HepG2 (cell line): ENCODE measurements around the gene ZCCHC10. TPM values are rescaled to one million over a fixed set of nuclear protein-coding genes. Genes with fewer than 3 reads are reported as not detected.

Experiments used
- ATAC-seq: fragments of 200-7000 bp; cut with Tn5 transposase; 3 replicates; pipeline ENCODE4 v1.9.1; 2020; ENCODE audit warnings: mild to moderate bottlenecking, moderate library complexity
- BruUV-seq: library from RNA; stranded (reverse); fragments of 400-500 nt; replicated peaks from 2 replicates; lab custom pipeline; 2021; lab: Mats Ljungman, UMichigan
- CTCF ChIA-PET: fragments of 300-600 bp; formaldehyde crosslinking; extraction: SDS; loops from one replicate; lab custom pipeline; 2021; ENCODE audit warnings: low total read pairs, inconsistent platforms, low intra/inter-chr PET ratio; lab: Yijun Ruan, JAX
- POLR2A ChIA-PET: fragments of 350-600 bp; sonication (Branson Sonifier 250); formaldehyde crosslinking; loops from one replicate; lab custom pipeline; 2020; ENCODE audit warnings: antibody characterized with exemption, inconsistent platforms; lab: Yijun Ruan, JAX
- DNase-seq: peaks from one replicate; pipeline ENCODE4 v3.0.0-alpha.2; 2015; ENCODE audit warnings: low spot score
- FAIRE-seq: peaks from 3 replicates; lab custom pipeline; 2011; peaks lifted over from hg19 to GRCh38; lab: Jason Lieb, UNC
- H2AFZ ChIP-seq: one replicate; pipeline ENCODE4 v1.6.1; 2011; ENCODE audit warnings: low read length, inconsistent platforms
- H3K27ac ChIP-seq: fragments of 300-600 bp; 3 replicates; pipeline ENCODE4 v1.8.0; 2011; ENCODE audit warnings: mixed run types, mild to moderate bottlenecking, mixed read lengths, low read length, inconsistent platforms; ENCODE audit not compliant: insufficient read depth; ENCODE audit errors: extremely low read length
- H3K27me3 ChIP-seq, 2 experiments: fragments of 200-600 bp in 1 of 2; 2 replicates in 1 of 2; 3 replicates in 1 of 2; pipeline versions ENCODE4 v1.6.0 to v1.8.0; 2011; ENCODE audit warnings: low read length in 2 of 2, mild to moderate bottlenecking in 2 of 2, moderate library complexity in 2 of 2, inconsistent platforms in 1 of 2; ENCODE audit not compliant: insufficient read depth in 2 of 2, control insufficient read depth in 1 of 2
- H3K36me3 ChIP-seq, 2 experiments: fragments of 200-600 bp in 1 of 2; replicated peaks in 1 of 2; 2 replicates in 1 of 2; 3 replicates in 1 of 2; pipeline versions ENCODE4 v1.5.1 to v1.8.0; 2011; ENCODE audit warnings: low read length in 2 of 2, inconsistent platforms in 1 of 2; ENCODE audit not compliant: insufficient read depth in 2 of 2, control insufficient read depth in 1 of 2
- H3K4me1 ChIP-seq: 2 replicates; pipeline ENCODE4 v1.5.1; 2012; ENCODE audit warnings: low read length, inconsistent platforms; ENCODE audit not compliant: insufficient read depth
- H3K4me2 ChIP-seq: 2 replicates; pipeline ENCODE4 v1.6.0; 2011; ENCODE audit warnings: low read depth, low read length, inconsistent platforms
- H3K4me3 ChIP-seq, 3 experiments: fragments of 200-600 bp in 1 of 3; sonication (generic), shearing (Covaris generic) in 1 of 3; replicated peaks in 1 of 3; 2 replicates each; pipeline ENCODE4 v1.5.1; 2011 to 2016; ENCODE audit warnings: low read length in 3 of 3, inconsistent platforms in 2 of 3, low read depth in 2 of 3, mild to moderate bottlenecking in 2 of 3, control low read depth in 1 of 3, mixed read lengths in 1 of 3; ENCODE audit not compliant: insufficient read depth in 1 of 3
- H3K79me2 ChIP-seq: one replicate; pipeline ENCODE4 v1.6.1; 2011; ENCODE audit warnings: low read length, inconsistent platforms; ENCODE audit not compliant: insufficient read depth
- H3K9ac ChIP-seq: 2 replicates; pipeline ENCODE4 v1.6.0; 2011; ENCODE audit warnings: mild to moderate bottlenecking, low read depth, low read length, inconsistent platforms; ENCODE audit not compliant: insufficient read depth
- H3K9me3 ChIP-seq: 2 replicates; pipeline ENCODE4 v1.5.1; 2012; ENCODE audit warnings: mild to moderate bottlenecking, low read length
- H4K20me1 ChIP-seq: 2 replicates; pipeline ENCODE4 v1.6.0; 2011; ENCODE audit warnings: inconsistent platforms, mild to moderate bottlenecking, low read length, moderate library complexity; ENCODE audit not compliant: insufficient read depth
- ATF1 ChIP-seq: IDR thresholded peaks from 2 replicates; pipeline ENCODE4 v1.6.1; 2016; ENCODE audit warnings: mild to moderate bottlenecking, control low read depth
- ATF5 ChIP-seq: sonication (generic); formaldehyde crosslinking; IDR thresholded peaks from 2 replicates; pipeline ENCODE4 v1.4.0; 2020; ENCODE audit warnings: mild to moderate bottlenecking, low read depth, missing genetic modification reagents
- ATRX ChIP-seq: sonication (generic); formaldehyde crosslinking; IDR thresholded peaks from 2 replicates; pipeline ENCODE4 v1.4.0; 2020; ENCODE audit warnings: missing genetic modification reagents, borderline replicate concordance
- DNMT3B ChIP-seq: conservative IDR thresholded peaks from 2 replicates; pipeline ENCODE4 v1.6.1; 2016; ENCODE audit warnings: missing biosample characterization, control low read depth
- EEA1 ChIP-seq: sonication (generic); formaldehyde crosslinking; IDR thresholded peaks from 2 replicates; pipeline ENCODE4 v1.5.1; 2020; ENCODE audit warnings: mild to moderate bottlenecking, missing genetic modification reagents, borderline replicate concordance
- NFYB ChIP-seq: sonication (generic); formaldehyde crosslinking; IDR thresholded peaks from 2 replicates; pipeline ENCODE4 v1.4.0; 2020; ENCODE audit warnings: missing genetic modification reagents
- NR1H2 ChIP-seq: sonication (generic); formaldehyde crosslinking; IDR thresholded peaks from 2 replicates; pipeline ENCODE4 v1.8.1; 2022; ENCODE audit warnings: low read depth, missing genetic modification reagents, borderline replicate concordance
- PAF1 ChIP-seq: IDR thresholded peaks from 2 replicates; pipeline ENCODE4 v1.6.1; 2016; ENCODE audit warnings: missing genetic modification reagents, missing compliant biosample characterization
- PHF20 ChIP-seq: sonication (generic); formaldehyde crosslinking; IDR thresholded peaks from 2 replicates; pipeline ENCODE4 v1.5.0; 2020; ENCODE audit warnings: mild to moderate bottlenecking, missing genetic modification reagents
- RBM22 ChIP-seq: fragments of 200-400 bp; formaldehyde crosslinking; optimal IDR thresholded peaks from 2 replicates; pipeline ENCODE3; 2017; ENCODE audit warnings: mild to moderate bottlenecking, low read length, moderate library complexity
- RCOR2 ChIP-seq: IDR thresholded peaks from 2 replicates; pipeline ENCODE4 v1.6.1; 2016; ENCODE audit warnings: missing biosample characterization, missing genetic modification reagents
- SIX4 ChIP-seq: sonication (generic); formaldehyde crosslinking; IDR thresholded peaks from 2 replicates; pipeline ENCODE4 v1.4.0; 2020; ENCODE audit warnings: missing genetic modification reagents
- ZBTB8A ChIP-seq: sonication (generic); formaldehyde crosslinking; IDR thresholded peaks from 2 replicates; pipeline ENCODE4 v1.4.0; 2020; ENCODE audit warnings: mild to moderate bottlenecking, low read depth, missing genetic modification reagents, borderline replicate concordance
- ZFP82 ChIP-seq: sonication (generic); formaldehyde crosslinking; IDR thresholded peaks from 2 replicates; pipeline ENCODE4 v1.5.1; 2020; ENCODE audit warnings: mild to moderate bottlenecking, missing genetic modification reagents, borderline replicate concordance
- ZNF543 ChIP-seq: sonication (generic); formaldehyde crosslinking; IDR thresholded peaks from 2 replicates; pipeline ENCODE4 v1.4.0; 2020; ENCODE audit warnings: mild to moderate bottlenecking, missing genetic modification reagents
- ZNF629 ChIP-seq: sonication (generic); formaldehyde crosslinking; conservative IDR thresholded peaks from 2 replicates; pipeline ENCODE4 v1.5.0; 2020; ENCODE audit warnings: missing genetic modification reagents
- ZNF75D ChIP-seq: sonication (generic); formaldehyde crosslinking; IDR thresholded peaks from 2 replicates; pipeline ENCODE4 v1.8.1; 2023; ENCODE audit warnings: missing genetic modification reagents, mild to moderate bottlenecking, borderline replicate concordance
- ZNF792 ChIP-seq: IDR thresholded peaks from 2 replicates; pipeline ENCODE4 v1.6.1; 2016
- WGBS: methylation state at CpG from one replicate; pipeline ENCODE4 v1.1.6; 2017; ENCODE audit warnings: low lambda C conversion rate; 5-methylcytosine and 5-hydroxymethylcytosine counted together
- in situ Hi-C: cut with HindIII; loops from 2 replicates; pipeline ENCODE4 v1.10.0; 2017; ENCODE audit warnings: low pct_unique_long_range_greater_than_20kb; ENCODE audit not compliant: extremely low pct_ligation_motif_present
- intact Hi-C: fragments of 100-400 bp; cut with micrococcal nuclease; formaldehyde crosslinking; loops from one replicate; pipeline ENCODE4 v1.10.0; 2022; ENCODE audit not compliant: unreplicated experiment
- polyA plus RNA-seq, 8 experiments: library from polyadenylated mRNA; depleted of rRNA in 3 of 8; stranded (reverse) in 7 of 8; unstranded in 1 of 8; fragments of >200 nt; fragmentation: Illumina TruSeq in 4 of 8; extraction: Trizol in 4 of 8; gene quantifications; 2 replicates each; pipeline versions ENCODE4 v1.2.1 to v1.2.3, GENCODE V29; 2011 to 2016; ENCODE audit warnings: low read depth in 4 of 8, missing spikeins in 1 of 8, mixed read lengths in 1 of 8; ENCODE audit not compliant: insufficient read depth in 1 of 8
- total RNA-seq, 5 experiments: library from RNA; depleted of rRNA; stranded (reverse); fragments of >200 nt; fragmentation: Illumina TruSeq; extraction: Trizol; gene quantifications; 2 replicates each; pipeline ENCODE4 v1.2.3, GENCODE V29; 2016; ENCODE audit warnings: low read depth in 1 of 5
- TF ChIP-seq, protein P1 (sequence below): sonication (generic); formaldehyde crosslinking; IDR thresholded peaks from 2 replicates; pipeline ENCODE4 v1.4.0; 2020; ENCODE audit warnings: mild to moderate bottlenecking, missing genetic modification reagents

ZCCHC10 gene
- total and polyA plus RNA-seq, 2 of the 13 experiments (the other 11 are each of a cell fraction or from before 2014, with no cell fraction given) = 40.7 to 48.2 TPM

DNA sequence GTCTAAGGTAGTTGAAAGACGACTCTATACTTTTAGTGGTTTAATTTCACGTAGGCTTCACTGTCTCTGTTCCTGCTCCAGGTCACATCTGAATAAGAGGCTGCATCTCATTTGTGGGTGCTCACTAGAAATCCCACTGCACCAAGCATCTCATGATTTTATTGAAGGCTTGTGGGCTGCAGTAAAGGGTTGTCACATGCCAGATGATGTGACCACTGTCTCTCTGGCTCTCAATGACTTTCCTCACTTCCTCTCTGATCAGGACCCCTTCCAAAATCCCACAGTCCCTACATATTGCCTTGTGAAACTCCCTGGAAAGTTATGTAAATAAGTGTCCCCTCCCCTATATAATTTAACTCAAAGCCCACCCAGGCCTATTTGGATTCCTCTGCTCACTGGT lies 8.9 kb upstream of the ZCCHC10 start:
- intact Hi-C loops (no loop called here), in situ Hi-C loops (no loop called here)
- TF ChIP-seq ZNF792 (CRISPR knock-in tag) (no peak), NR1H2 (CRISPR knock-in tag) (no peak), PHF20 (CRISPR knock-in tag) (no peak), ZNF75D (CRISPR knock-in tag) (no peak), ZNF543 (CRISPR knock-in tag) (no peak)
- no peak for ATAC-seq
- no peak overlapping the region for H3K27ac ChIP-seq
- DNase-seq = no peak
- 81% methylated on average over 2 of the region's 2 CpGs for WGBS
- no peaks in the 10 kb centered on the region for H3K79me2 ChIP-seq
- H3K9ac ChIP-seq = no peak overlapping the region
- no TSS peak for BruUV-seq
- H4K20me1 ChIP-seq = no peaks in the 10 kb centered on the region
- H3K9me3 ChIP-seq = no peaks in the 10 kb centered on the region
- no peak overlapping the region for H3K4me2 ChIP-seq
- H3K4me1 ChIP-seq = peaks cover 68% of the 10 kb centered on the region
- no peak for FAIRE-seq
- POLR2A ChIA-PET = interaction anchor here (0.9 to 1.9 kb wide), 2 partner anchors 16 to 17 kb away, joined by 3 to 15 read pairs; partner anchors contain the start of gene HSPA4
- no peak overlapping the region for H2AFZ ChIP-seq
- no peaks in the 10 kb centered on the region for H3K27me3 ChIP-seq
- H3K4me3 ChIP-seq = no peak overlapping the region
- H3K36me3 ChIP-seq = no peaks in the 10 kb centered on the region
- CTCF ChIA-PET = no interaction called here

GRCh38 chr5:133034064-133034463 lies 7.7 kb upstream of the ZCCHC10 start:
- Histone ChIP-seq H3K36me3 (no peaks in the 10 kb centered on the region), H3K27me3 (no peaks in the 10 kb centered on the region), H4K20me1 (no peaks in the 10 kb centered on the region), H3K9me3 (no peaks in the 10 kb centered on the region), H3K79me2 (no peaks in the 10 kb centered on the region), H3K9ac (no peak overlapping the region), H3K4me1 (peaks cover 78% of the 10 kb centered on the region), H3K4me3 (no peak overlapping the region), H2AFZ (no peak overlapping the region), H3K27ac (no peak overlapping the region), H3K4me2 (no peak overlapping the region)
- ChIA-PET POLR2A (interaction anchor here (1.1 to 5.2 kb wide), 4 partner anchors 10 to 28 kb away, joined by 4 to 101 read pairs (median 5); partner anchors contain the start of gene HSPA4), CTCF (no interaction called here)
- in situ Hi-C loops (no loop called here), intact Hi-C loops (loop anchor here (5.0 kb wide), 1 partner anchor 72 kb away; the partner anchor contains the start of gene AFF4)
- no peak for FAIRE-seq
- WGBS = 96% methylated on average over 11 of the region's 11 CpGs
- no peak for TF ChIP-seq NFYB
- no peak for TF ChIP-seq ATF1 (CRISPR knock-in tag)
- TF ChIP-seq ZNF629 (CRISPR knock-in tag) = no peak
- no peak for TF ChIP-seq ATF5 (CRISPR knock-in tag)
- no peak for TF ChIP-seq DNMT3B (CRISPR knock-in tag)
- TF ChIP-seq EEA1 (CRISPR knock-in tag) = no peak
- no peak for TF ChIP-seq PAF1 (CRISPR knock-in tag)
- TF ChIP-seq, protein P1, sequence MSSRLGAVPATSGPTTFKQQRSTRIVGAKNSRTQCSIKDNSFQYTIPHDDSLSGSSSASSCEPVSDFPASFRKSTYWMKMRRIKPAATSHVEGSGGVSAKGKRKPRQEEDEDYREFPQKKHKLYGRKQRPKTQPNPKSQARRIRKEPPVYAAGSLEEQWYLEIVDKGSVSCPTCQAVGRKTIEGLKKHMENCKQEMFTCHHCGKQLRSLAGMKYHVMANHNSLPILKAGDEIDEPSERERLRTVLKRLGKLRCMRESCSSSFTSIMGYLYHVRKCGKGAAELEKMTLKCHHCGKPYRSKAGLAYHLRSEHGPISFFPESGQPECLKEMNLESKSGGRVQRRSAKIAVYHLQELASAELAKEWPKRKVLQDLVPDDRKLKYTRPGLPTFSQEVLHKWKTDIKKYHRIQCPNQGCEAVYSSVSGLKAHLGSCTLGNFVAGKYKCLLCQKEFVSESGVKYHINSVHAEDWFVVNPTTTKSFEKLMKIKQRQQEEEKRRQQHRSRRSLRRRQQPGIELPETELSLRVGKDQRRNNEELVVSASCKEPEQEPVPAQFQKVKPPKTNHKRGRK (CRISPR knock-in tag) = no peak
- no peak for TF ChIP-seq ZBTB8A (CRISPR knock-in tag)
- TF ChIP-seq ZFP82 (CRISPR knock-in tag) = no peak
- no peak for TF ChIP-seq SIX4 (CRISPR knock-in tag)
- no peak for TF ChIP-seq ATRX (CRISPR knock-in tag)
- TF ChIP-seq RCOR2 (CRISPR knock-in tag) = no peak
- TF ChIP-seq RBM22 = no peak
- DNase-seq = no peak
- BruUV-seq = no TSS peak
- no peak for ATAC-seq
